H1 (cell line): ENCODE results near the gene MYMX. TPM values are rescaled to one million over a fixed set of nuclear protein-coding genes. Genes with fewer than 3 reads are reported as not detected.

Experiments used
- CHD1 ChIP-seq: IDR thresholded peaks from 2 replicates; pipeline ENCODE4 v1.6.1; 2012; ENCODE audit warnings: low read depth, low read length, improper control_type of control experiment
- EGR1 ChIP-seq: IDR thresholded peaks from 2 replicates; pipeline ENCODE4 v1.6.1; 2011; ENCODE audit warnings: low read depth, low read length, borderline replicate concordance
- KDM1A ChIP-seq: fragments of 200-600, 300-600 bp; sonication (generic); IDR thresholded peaks from 2 replicates; pipeline ENCODE4 v1.7.1; 2016; ENCODE audit warnings: mild to moderate bottlenecking, low read length, borderline replicate concordance
- polyA plus RNA-seq, 7 experiments: library from polyadenylated mRNA; depleted of rRNA in 3 of 7; stranded (reverse) in 5 of 7; unstranded in 2 of 7; fragments of >200 nt in 5 of 7; fragments of 200-250 nt in 2 of 7; gene quantifications; 1 replicate in 5 of 7; 2 replicates in 1 of 7; 4 replicates in 1 of 7; pipeline versions ENCODE4 v1.2.1 to v1.2.3, GENCODE V29; 2011 to 2013; ENCODE audit warnings: missing spikeins in 2 of 7, mixed read lengths in 2 of 7
- total RNA-seq: library from RNA; stranded (reverse); fragmentation: NEBNext Ultra II Directional; extraction: Animal tissue kit (Norgen Biotek cat#: 25700); gene quantifications from 2 replicates; pipeline ENCODE4 v1.2.1, GENCODE V29; 2021
- TF ChIP-seq, protein P1 (sequence below), 3 experiments: IDR thresholded peaks; 1 replicate in 2 of 3; 2 replicates in 1 of 3; pipeline versions ENCODE4 v1.5.1 to v1.6.1; 2011; ENCODE audit warnings: low read length in 3 of 3, mild to moderate bottlenecking in 3 of 3, inconsistent platforms in 2 of 3, low read depth in 1 of 3, moderate library complexity in 1 of 3; ENCODE audit not compliant: insufficient read depth in 1 of 3; ENCODE audit errors: control extremely low read depth in 1 of 3
- TF ChIP-seq, protein P2 (sequence below): IDR thresholded peaks from 2 replicates; pipeline ENCODE4 v1.6.1; 2012; ENCODE audit warnings: inconsistent platforms

Gene MYMX
- total and polyA plus RNA-seq, 2 of the 8 experiments (the other 6 are each of a cell fraction or from before 2014, with no cell fraction given): 4.7 to 6.9 TPM

DNA sequence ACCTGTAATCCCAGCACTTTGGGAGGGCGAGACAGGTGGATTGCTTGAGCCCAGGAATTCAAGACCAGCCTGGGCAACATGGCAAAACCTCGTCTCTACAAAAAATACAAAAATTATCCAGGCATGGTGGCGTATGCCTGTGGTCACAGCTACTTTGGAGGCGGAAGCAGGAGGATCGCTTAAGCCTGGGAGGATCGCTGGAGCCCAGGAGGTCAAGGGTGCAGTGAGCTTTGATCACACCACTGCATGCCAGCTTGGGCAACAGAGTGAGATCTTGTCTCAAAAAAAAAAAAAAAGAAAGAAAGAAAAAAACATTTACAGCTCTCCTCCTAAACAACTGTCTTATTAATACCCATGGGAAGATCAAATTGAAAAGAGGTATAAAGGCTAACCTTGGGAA is 8.8 kb upstream of the MYMX start (continued):
- TF ChIP-seq, protein P1, sequence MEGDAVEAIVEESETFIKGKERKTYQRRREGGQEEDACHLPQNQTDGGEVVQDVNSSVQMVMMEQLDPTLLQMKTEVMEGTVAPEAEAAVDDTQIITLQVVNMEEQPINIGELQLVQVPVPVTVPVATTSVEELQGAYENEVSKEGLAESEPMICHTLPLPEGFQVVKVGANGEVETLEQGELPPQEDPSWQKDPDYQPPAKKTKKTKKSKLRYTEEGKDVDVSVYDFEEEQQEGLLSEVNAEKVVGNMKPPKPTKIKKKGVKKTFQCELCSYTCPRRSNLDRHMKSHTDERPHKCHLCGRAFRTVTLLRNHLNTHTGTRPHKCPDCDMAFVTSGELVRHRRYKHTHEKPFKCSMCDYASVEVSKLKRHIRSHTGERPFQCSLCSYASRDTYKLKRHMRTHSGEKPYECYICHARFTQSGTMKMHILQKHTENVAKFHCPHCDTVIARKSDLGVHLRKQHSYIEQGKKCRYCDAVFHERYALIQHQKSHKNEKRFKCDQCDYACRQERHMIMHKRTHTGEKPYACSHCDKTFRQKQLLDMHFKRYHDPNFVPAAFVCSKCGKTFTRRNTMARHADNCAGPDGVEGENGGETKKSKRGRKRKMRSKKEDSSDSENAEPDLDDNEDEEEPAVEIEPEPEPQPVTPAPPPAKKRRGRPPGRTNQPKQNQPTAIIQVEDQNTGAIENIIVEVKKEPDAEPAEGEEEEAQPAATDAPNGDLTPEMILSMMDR (IDR thresholded peaks at IDR 0.05; ENCODE audit: control extremely low read depth in 1 of 3, insufficient read depth in 1 of 3, low read depth in 1 of 3, low read length in 3 of 3): no peak
- TF ChIP-seq CHD1 (no peak), KDM1A (no peak), EGR1 (no peak)
- TF ChIP-seq, protein P2, sequence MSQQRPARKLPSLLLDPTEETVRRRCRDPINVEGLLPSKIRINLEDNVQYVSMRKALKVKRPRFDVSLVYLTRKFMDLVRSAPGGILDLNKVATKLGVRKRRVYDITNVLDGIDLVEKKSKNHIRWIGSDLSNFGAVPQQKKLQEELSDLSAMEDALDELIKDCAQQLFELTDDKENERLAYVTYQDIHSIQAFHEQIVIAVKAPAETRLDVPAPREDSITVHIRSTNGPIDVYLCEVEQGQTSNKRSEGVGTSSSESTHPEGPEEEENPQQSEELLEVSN: no peak
